NB4 (cell line): ENCODE measurements around the gene LMBRD2.

Experiments
- DNase-seq: peaks from one replicate; pipeline ENCODE4 v3.0.0; 2010; ENCODE audit warnings: low read depth
- H3K4me3 ChIP-seq: one replicate; pipeline ENCODE4 v1.5.1; 2011; ENCODE audit warnings: mild to moderate bottlenecking, low read depth, low read length, moderate library complexity
- CTCF ChIP-seq: IDR thresholded peaks from one replicate; pipeline ENCODE4 v1.5.1; 2012; ENCODE audit warnings: low read depth, low read length
- MAX ChIP-seq: IDR thresholded peaks from 2 replicates; pipeline ENCODE4 v1.6.1; 2011; ENCODE audit warnings: low read depth, low read length
- MYC ChIP-seq: IDR thresholded peaks from 2 replicates; pipeline ENCODE4 v1.6.1; 2011; ENCODE audit warnings: low read depth, low read length
- POLR2A ChIP-seq: IDR thresholded peaks from 2 replicates; pipeline ENCODE4 v1.6.1; 2011; ENCODE audit warnings: mild to moderate bottlenecking; ENCODE audit not compliant: insufficient read length; ENCODE audit errors: extremely low read depth

LMBRD2 gene

GRCh38 chr5:36156619-36157018 is 4.9 kb upstream of the LMBRD2 start:
- no peak overlapping the region for H3K4me3 ChIP-seq
- no peak for TF ChIP-seq POLR2A
- TF ChIP-seq MAX, result no peak
- no peak for TF ChIP-seq CTCF
- no peak for TF ChIP-seq MYC
- no peak for DNase-seq

- no peak for TF ChIP-seq CTCF
- TF ChIP-seq POLR2A, result no peak
- TF ChIP-seq MAX, result no peak
- TF ChIP-seq MYC, result no peak
- no peak for DNase-seq
- H3K4me3 ChIP-seq, result no peak overlapping the region
Measured at GRCh38 chr5:36156121-36156601, 4.5 kb upstream of the LMBRD2 start.

GRCh38 chr5:36155291-36155690 is 3.6 kb upstream of the LMBRD2 start:
- TF ChIP-seq MAX (no peak), POLR2A (no peak), MYC (no peak), CTCF (no peak)
- H3K4me3 ChIP-seq, result no peak overlapping the region
- no peak for DNase-seq

- H3K4me3 ChIP-seq, result peak overlapping the region; percentile 98
Measured at GRCh38 chr5:36153726-36154125, 2.0 kb upstream of the LMBRD2 start.

GRCh38 chr5:36153298-36153677 is 1.6 kb upstream of the LMBRD2 start:
- peak overlapping the region; percentile 98 for H3K4me3 ChIP-seq
- TF ChIP-seq MYC (no peak), MAX (no peak), CTCF (no peak), POLR2A (no peak)
- no peak for DNase-seq

More at GRCh38 chr5:36153726-36154125, 2.0 kb upstream of the LMBRD2 start:
- DNase-seq, result no peak
- TF ChIP-seq MYC (no peak), MAX (no peak), CTCF (no peak), POLR2A (no peak)
